ENCODE data around the gene CENPX.

The CENPX gene

GRCh38 chr17:82021107-82021899 is 1.4 kb downstream of the CENPX start:
- peak; percentile 68 for TF ChIP-seq CTCF (IDR thresholded peaks at IDR 0.05; ENCODE audit: borderline replicate concordance, insufficient read depth, low read depth, low read length)
- H3K4me3 ChIP-seq (ENCODE audit: low read depth, low read length): peak overlapping the region; percentile 84

GRCh38 chr17:82020572-82021106 is 2.0 kb downstream of the CENPX start:
- TF ChIP-seq CTCF (IDR thresholded peaks at IDR 0.05; ENCODE audit: borderline replicate concordance, insufficient read depth, low read depth, low read length): no peak

GRCh38 chr17:82019690-82020571 is 2.7 kb downstream of the CENPX start:
- H3K4me3 ChIP-seq (ENCODE audit: low read depth, low read length): no peak overlapping the region
- peak; percentile 97 for TF ChIP-seq CTCF (IDR thresholded peaks at IDR 0.05; ENCODE audit: borderline replicate concordance, insufficient read depth, low read depth, low read length)

More at GRCh38 chr17:82020572-82021106, 2.0 kb downstream of the CENPX start:
- H3K4me3 ChIP-seq (ENCODE audit: low read depth, low read length): no peak overlapping the region

GRCh38 chr17:82018989-82019689 is 3.5 kb downstream of the CENPX start:
- H3K4me3 ChIP-seq (ENCODE audit: low read depth, low read length): no peak overlapping the region
- TF ChIP-seq CTCF (IDR thresholded peaks at IDR 0.05; ENCODE audit: borderline replicate concordance, insufficient read depth, low read depth, low read length): no peak

- H3K4me3 ChIP-seq (ENCODE audit: low read depth, low read length): no peak overlapping the region
- TF ChIP-seq CTCF (IDR thresholded peaks at IDR 0.05; ENCODE audit: borderline replicate concordance, insufficient read depth, low read depth, low read length): no peak
Measured at GRCh38 chr17:82018152-82018988, 4.3 kb downstream of the CENPX start.

GRCh38 chr17:82017612-82018151 is 5.0 kb downstream of the CENPX start:
- no peak overlapping the region for H3K4me3 ChIP-seq (ENCODE audit: low read depth, low read length)
- TF ChIP-seq CTCF (IDR thresholded peaks at IDR 0.05; ENCODE audit: borderline replicate concordance, insufficient read depth, low read depth, low read length): no peak

All from GM12875 (cell line).